ENCODE data around the gene GHITM.

DNA sequence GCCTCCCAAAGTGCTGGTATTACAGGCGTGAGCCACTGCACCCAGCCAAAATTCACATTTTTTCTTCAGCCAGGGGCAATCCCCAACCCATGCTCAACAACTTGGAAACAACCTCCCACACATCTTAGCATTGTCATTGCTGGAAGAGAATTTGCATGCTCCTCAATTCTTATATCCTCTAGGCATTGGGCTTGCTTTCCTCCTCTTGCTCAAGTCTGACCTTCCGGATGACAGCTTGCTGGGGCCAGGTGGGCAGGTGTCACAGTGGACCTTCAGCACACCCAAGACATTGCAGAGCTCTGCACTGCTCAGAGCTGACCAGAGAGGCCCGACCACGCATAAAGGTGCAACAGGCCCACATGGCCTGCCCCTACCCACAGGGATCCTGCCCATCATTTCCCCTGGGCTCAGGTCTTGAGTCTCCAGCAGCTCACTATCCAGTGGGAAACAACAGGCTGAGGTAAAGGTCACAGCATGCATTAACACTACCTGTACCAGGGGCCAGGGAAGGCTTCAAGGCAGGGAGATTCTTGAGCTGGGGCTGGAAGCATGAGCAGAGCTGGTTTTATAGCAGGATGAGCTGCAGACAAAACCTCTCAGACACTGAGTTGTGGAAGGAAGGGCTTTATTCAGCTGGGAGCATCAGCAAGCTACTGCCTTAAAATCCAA is 27.4 kb downstream of the GHITM start:
- TF ChIP-seq EZH2phosphoT487 (conservative IDR thresholded peaks at IDR 0.05; ENCODE audit: low read length) (no peak), CTCF (IDR thresholded peaks at IDR 0.05; ENCODE audit: insufficient read depth, low read length, poor library complexity, severe bottlenecking) (no peak)

Measured in SU-DHL-6 (cell line).